DOHH2 (cell line): ENCODE results near the gene GLYR1.

Experiments
- CTCF ChIP-seq: fragments of 200-600 bp; sonication (generic); IDR thresholded peaks from one replicate; pipeline ENCODE4 v1.5.1; 2014; ENCODE audit warnings: antibody characterized with exemption, mild to moderate bottlenecking, low read depth, low read length; ENCODE audit not compliant: poor library complexity, severe bottlenecking
- EZH2phosphoT487 ChIP-seq: fragments of 200-600 bp; sonication (generic); IDR thresholded peaks from 2 replicates; pipeline ENCODE4 v1.6.1; 2017; ENCODE audit warnings: borderline replicate concordance, mild to moderate bottlenecking, antibody characterized with exemption, low read length, moderate library complexity, mixed read lengths

GRCh38 chr16:4893103-4893862 is 46.2 kb upstream of the GLYR1 start:
- TF ChIP-seq CTCF (no peak), EZH2phosphoT487 (no peak)
